B cell (primary cell): Measurements from ENCODE around the gene MYOM1. TPM values are rescaled to one million over a fixed set of nuclear protein-coding genes. Genes with fewer than 3 reads are reported as not detected.

ENCODE experiments used
- ATAC-seq: fragments of 200-7000 bp; cut with Tn5 transposase; one replicate; pipeline ENCODE4 v1.10.0; 2021; ENCODE audit warnings: low read depth, mild to moderate bottlenecking, moderate number of reproducible peaks, moderate library complexity
- CTCF ChIA-PET: fragments of 350-600 bp; sonication (Branson Sonifier 250); formaldehyde crosslinking; loops from one replicate; lab custom pipeline; 2021; ENCODE audit warnings: antibody characterized with exemption, inconsistent platforms; lab: Charles Lee
- POLR2A ChIA-PET: fragments of 350-600 bp; sonication (Branson Sonifier 250); formaldehyde crosslinking; loops from one replicate; lab custom pipeline; 2021; ENCODE audit warnings: antibody characterized with exemption; lab: Charles Lee
- DNase-seq: peaks from one replicate; pipeline ENCODE4 v3.0.0; 2013
- H2AFZ ChIP-seq: 2 replicates; pipeline ENCODE4 v1.6.1; 2012; ENCODE audit warnings: mild to moderate bottlenecking, low read depth, low read length; ENCODE audit not compliant: insufficient read depth, poor library complexity, severe bottlenecking
- H3K27ac ChIP-seq, 2 donors: 1 replicate in 1 of 2; 2 replicates in 1 of 2; pipeline ENCODE4 v1.5.1; 2012 to 2013; ENCODE audit warnings: low read length in 2 of 2, mild to moderate bottlenecking in 2 of 2, moderate library complexity in 1 of 2
- H3K27me3 ChIP-seq, 4 experiments: fragments of 200-600 bp in 1 of 4; sonication (generic) in 1 of 4; replicated peaks in 1 of 4; 1 replicate in 2 of 4; 2 replicates in 2 of 4; pipeline versions ENCODE4 v1.6.1 to v1.7.0; 2013 to 2016; ENCODE audit warnings: low read length in 3 of 4, mild to moderate bottlenecking in 2 of 4, mixed read lengths in 1 of 4, moderate library complexity in 1 of 4; ENCODE audit not compliant: insufficient read depth in 4 of 4, control insufficient read depth in 3 of 4; ENCODE audit errors: control extremely low read depth in 1 of 4
- H3K36me3 ChIP-seq, 2 experiments: replicated peaks in 1 of 2; 1 replicate in 1 of 2; 2 replicates in 1 of 2; pipeline versions ENCODE4 v1.6.1 to v1.7.1; 2013; ENCODE audit warnings: low read length in 1 of 2; ENCODE audit not compliant: insufficient read depth in 2 of 2, control insufficient read depth in 1 of 2; ENCODE audit errors: control extremely low read depth in 1 of 2, extremely low read depth in 1 of 2
- H3K4me1 ChIP-seq, 2 donors: fragments of 200-600 bp in 1 of 2; sonication (generic) in 1 of 2; 1 replicate in 1 of 2; 2 replicates in 1 of 2; pipeline versions ENCODE4 v1.5.1 to v1.6.1; 2013 to 2017; ENCODE audit warnings: low read length in 2 of 2; ENCODE audit not compliant: control insufficient read depth in 2 of 2, insufficient read depth in 2 of 2
- H3K4me2 ChIP-seq: replicated peaks from 2 replicates; pipeline ENCODE3; 2012; ENCODE audit warnings: mild to moderate bottlenecking, low read depth, low read length; ENCODE audit not compliant: poor library complexity, severe bottlenecking
- H3K4me3 ChIP-seq, 5 experiments: fragments of 200-600 bp in 1 of 5; sonication (generic) in 1 of 5; 1 replicate in 3 of 5; 2 replicates in 2 of 5; pipeline versions ENCODE4 v1.5.1 to v1.7.0; 2011 to 2016; ENCODE audit warnings: low read length in 4 of 5, mild to moderate bottlenecking in 4 of 5, low read depth in 2 of 5, control low read depth in 1 of 5, moderate library complexity in 1 of 5; ENCODE audit not compliant: insufficient read depth in 1 of 5; ENCODE audit errors: control extremely low read depth in 1 of 5, extremely low read depth in 1 of 5
- H3K79me2 ChIP-seq: fragments of 200-600 bp; sonication (generic); one replicate; pipeline ENCODE4 v1.6.0; 2016; ENCODE audit warnings: low read length; ENCODE audit not compliant: control insufficient read depth, insufficient read depth
- H3K9ac ChIP-seq: fragments of 200-600 bp; sonication (generic); 2 replicates; pipeline ENCODE4 v1.6.1; 2017; ENCODE audit warnings: mild to moderate bottlenecking, low read length, moderate library complexity
- H3K9me3 ChIP-seq, 3 donors: one replicate each; pipeline versions ENCODE4 v1.6.1 to v1.7.1; 2013; ENCODE audit warnings: low read length in 2 of 3; ENCODE audit not compliant: control insufficient read depth in 2 of 3, insufficient read depth in 1 of 3; ENCODE audit errors: control extremely low read depth in 1 of 3
- H4K20me1 ChIP-seq: 2 replicates; pipeline ENCODE4 v1.6.0; 2012; ENCODE audit warnings: mild to moderate bottlenecking, low read length; ENCODE audit not compliant: insufficient read depth, control insufficient read depth, poor library complexity, severe bottlenecking
- H3K27ac Mint-ChIP-seq: one replicate; pipeline ENCODE4 v1.8.0; 2021; ENCODE audit warnings: mixed read lengths
- H3K27me3 Mint-ChIP-seq: one replicate; pipeline ENCODE4 v1.8.0; 2021; ENCODE audit warnings: mixed read lengths
- H3K4me1 Mint-ChIP-seq: one replicate; pipeline ENCODE4 v1.8.0; 2021; ENCODE audit warnings: mixed read lengths
- H3K4me3 Mint-ChIP-seq: one replicate; pipeline ENCODE4 v1.8.0; 2021; ENCODE audit warnings: mixed read lengths
- H3K9me3 Mint-ChIP-seq: one replicate; pipeline ENCODE4 v1.8.0; 2022; ENCODE audit warnings: mixed read lengths; ENCODE audit not compliant: insufficient read depth
- EZH2 ChIP-seq: IDR thresholded peaks from 2 replicates; pipeline ENCODE4 v1.6.1; 2012; ENCODE audit warnings: borderline replicate concordance, low read depth, mild to moderate bottlenecking, moderate library complexity, low read length; ENCODE audit not compliant: insufficient read depth, poor library complexity, severe bottlenecking
- WGBS: methylation state at CpG from one replicate; pipeline ENCODE4 v1.1.5; 2013; ENCODE audit warnings: missing lambda C conversion rate; ENCODE audit not compliant: insufficient coverage; 5-methylcytosine and 5-hydroxymethylcytosine counted together
- intact Hi-C: fragments of 100-400 bp; cut with micrococcal nuclease; formaldehyde crosslinking; loops from one replicate; pipeline ENCODE4 v1.10.0; 2022
- polyA plus RNA-seq: library from polyadenylated mRNA; depleted of rRNA; stranded (reverse); fragments of >200 nt; gene quantifications from 2 replicates; pipeline ENCODE4 v1.2.3, GENCODE V29; 2012
- total RNA-seq, 2 donors: library from RNA; stranded (reverse); fragments of 120-200 nt in 1 of 2; gene quantifications; 1 replicate in 1 of 2; 2 replicates in 1 of 2; pipeline versions ENCODE4 v1.2.3 to v1.2.4, GENCODE V29; 2013 to 2022
- TF ChIP-seq, protein P1 (sequence below): fragments of 200-600 bp; IDR thresholded peaks from one replicate; pipeline ENCODE4 v1.8.0; 2022; ENCODE audit warnings: antibody characterized with exemption, mild to moderate bottlenecking

Gene MYOM1
- total and polyA plus RNA-seq, 2 donors (not counting 1 experiment from before 2014, with no cell fraction given), result 1.5 to 12.8 TPM

DNA sequence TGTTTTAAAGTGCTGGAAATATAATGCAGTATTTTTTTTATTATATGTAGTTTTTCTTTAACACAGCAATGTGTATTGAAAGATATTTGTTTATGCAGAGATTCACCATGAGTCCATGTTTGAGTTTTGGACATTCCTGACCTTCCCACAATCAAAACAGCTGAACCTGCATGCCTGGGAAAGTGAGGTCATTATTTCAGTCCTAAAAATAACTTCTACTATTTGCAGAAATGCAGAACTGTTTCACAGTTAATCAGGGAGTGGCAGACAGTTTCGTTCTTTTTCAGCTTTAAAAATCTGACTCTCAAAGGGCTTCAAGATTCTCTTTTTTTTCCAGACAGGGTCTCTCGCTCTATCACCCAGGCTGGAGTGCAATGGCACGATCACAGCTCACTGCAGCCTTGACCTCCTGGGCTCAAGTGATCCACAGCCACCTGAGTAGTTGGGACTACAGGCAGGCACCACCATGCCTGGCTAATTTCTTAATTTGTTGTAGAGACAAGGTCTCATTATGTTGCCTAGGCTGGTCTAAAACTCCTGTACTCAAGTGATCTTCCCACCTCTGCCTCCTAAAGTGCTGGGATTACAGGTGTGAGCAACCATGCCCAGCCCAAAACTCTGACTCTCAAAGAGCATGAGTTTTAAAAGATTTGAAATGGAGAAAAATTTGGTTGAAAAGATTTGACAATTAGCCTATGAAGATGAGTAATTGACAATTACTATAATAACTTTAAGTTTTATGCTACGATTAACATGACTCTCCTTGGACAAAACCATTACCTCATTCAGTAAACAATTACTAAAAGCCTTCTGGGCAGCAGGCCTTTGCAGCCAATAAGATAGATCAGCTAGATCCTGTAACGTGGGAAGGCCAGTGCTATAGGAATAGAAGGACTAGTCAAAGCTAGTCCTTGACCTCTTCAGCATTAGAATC lies 37.2 kb upstream of the MYOM1 start:
- peaks cover 75% of the 10 kb centered on the region for H3K4me1 Mint-ChIP-seq
- peaks cover 57 to 63% of the 10 kb centered on the region in 2 donors for H3K4me1 ChIP-seq
- ATAC-seq (no peak), DNase-seq (peak; percentile 26)
- H4K20me1 ChIP-seq, result peaks cover 18% of the 10 kb centered on the region
- POLR2A ChIA-PET, result interaction anchor here (2.6 kb wide), 1 partner anchor 10 kb away, joined by 15 read pairs; the partner anchor contains the start of gene MYL12A
- H3K36me3 ChIP-seq, result peaks cover 23 to 58% of the 10 kb centered on the region in 2 experiments
- H3K27me3 Mint-ChIP-seq, result no peaks in the 10 kb centered on the region
- no peaks in the 10 kb centered on the region for H3K9me3 ChIP-seq
- WGBS, result 44% methylated on average over 3 of the region's 5 CpGs
- H3K27ac ChIP-seq, result peak overlapping the region; percentile 52 to 81
- H2AFZ ChIP-seq, result no peak overlapping the region
- TF ChIP-seq, protein P1, sequence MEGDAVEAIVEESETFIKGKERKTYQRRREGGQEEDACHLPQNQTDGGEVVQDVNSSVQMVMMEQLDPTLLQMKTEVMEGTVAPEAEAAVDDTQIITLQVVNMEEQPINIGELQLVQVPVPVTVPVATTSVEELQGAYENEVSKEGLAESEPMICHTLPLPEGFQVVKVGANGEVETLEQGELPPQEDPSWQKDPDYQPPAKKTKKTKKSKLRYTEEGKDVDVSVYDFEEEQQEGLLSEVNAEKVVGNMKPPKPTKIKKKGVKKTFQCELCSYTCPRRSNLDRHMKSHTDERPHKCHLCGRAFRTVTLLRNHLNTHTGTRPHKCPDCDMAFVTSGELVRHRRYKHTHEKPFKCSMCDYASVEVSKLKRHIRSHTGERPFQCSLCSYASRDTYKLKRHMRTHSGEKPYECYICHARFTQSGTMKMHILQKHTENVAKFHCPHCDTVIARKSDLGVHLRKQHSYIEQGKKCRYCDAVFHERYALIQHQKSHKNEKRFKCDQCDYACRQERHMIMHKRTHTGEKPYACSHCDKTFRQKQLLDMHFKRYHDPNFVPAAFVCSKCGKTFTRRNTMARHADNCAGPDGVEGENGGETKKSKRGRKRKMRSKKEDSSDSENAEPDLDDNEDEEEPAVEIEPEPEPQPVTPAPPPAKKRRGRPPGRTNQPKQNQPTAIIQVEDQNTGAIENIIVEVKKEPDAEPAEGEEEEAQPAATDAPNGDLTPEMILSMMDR, result no peak
- no peak for TF ChIP-seq EZH2
- H3K79me2 ChIP-seq, result peaks cover 87% of the 10 kb centered on the region
- H3K4me3 ChIP-seq, result peak overlapping the region in 1 of 5 experiments; percentile 24
- H3K4me2 ChIP-seq, result peak overlapping the region; percentile 47
- peak overlapping the region; percentile 55 for H3K4me3 Mint-ChIP-seq
- peak overlapping the region; percentile 14 for H3K9ac ChIP-seq
- intact Hi-C loops, result no loop called here
- H3K27me3 ChIP-seq, result no peaks in the 10 kb centered on the region
- CTCF ChIA-PET, result interaction anchor here (2.0 to 3.9 kb wide), 3 partner anchors 9 to 409 kb away, joined by 7 to 23 read pairs (median 9); partner anchors contain the start of gene MYL12A
- peak overlapping the region; percentile 88 for H3K27ac Mint-ChIP-seq
- no peaks in the 10 kb centered on the region for H3K9me3 Mint-ChIP-seq
